ENCODE measurements around the gene TMEM184B.

Gene TMEM184B

DNA sequence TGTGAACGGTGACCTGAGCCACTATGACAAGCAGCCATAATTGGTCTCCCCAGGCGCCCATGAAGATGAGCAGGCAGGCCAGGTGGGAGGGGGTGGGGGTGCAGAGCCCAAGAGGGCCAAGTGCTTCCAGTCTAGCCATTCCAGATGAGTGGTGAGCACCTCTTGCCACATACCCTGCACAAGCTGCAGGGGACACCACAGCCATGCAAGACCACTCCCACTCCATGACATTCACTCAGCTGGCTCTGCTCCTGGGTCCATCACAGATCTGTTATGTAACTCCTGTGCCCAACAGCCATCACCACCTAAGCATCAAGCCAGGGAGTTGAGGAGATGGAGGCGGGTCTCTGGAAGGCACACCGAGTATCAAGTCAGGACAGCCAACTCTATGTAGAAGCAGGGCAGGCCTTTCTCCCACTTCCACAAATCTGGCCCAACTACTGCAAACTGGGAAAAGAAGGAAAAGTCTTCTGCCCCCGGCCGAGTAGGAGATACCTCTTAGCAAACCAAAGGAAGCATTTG lies 8.4 kb downstream of the TMEM184B start:
- no peak for ATAC-seq
- TF ChIP-seq ZNF8 (CRISPR knock-in tag; IDR thresholded peaks at IDR 0.05) (no peak), SNAI2 (CRISPR knock-in tag; IDR thresholded peaks at IDR 0.05) (no peak), CSDC2 (CRISPR knock-in tag; IDR thresholded peaks at IDR 0.05) (no peak), CREB5 (CRISPR knock-in tag; IDR thresholded peaks at IDR 0.05; ENCODE audit: low read depth) (no peak)

- peak; percentile 53; the same call in 1 of the 3 replicates for ATAC-seq
- TF ChIP-seq RARB (CRISPR knock-in tag; IDR thresholded peaks at IDR 0.05): no peak
- TF ChIP-seq SNAI2 (CRISPR knock-in tag; IDR thresholded peaks at IDR 0.05): no peak
- no peak for TF ChIP-seq BACH2 (CRISPR knock-in tag; IDR thresholded peaks at IDR 0.05; ENCODE audit: borderline replicate concordance)
- no peak for TF ChIP-seq GLIS3 (CRISPR knock-in tag; IDR thresholded peaks at IDR 0.05)
- no peak for TF ChIP-seq OSR1 (CRISPR knock-in tag; IDR thresholded peaks at IDR 0.05)
- no peak for TF ChIP-seq ARNTL (CRISPR knock-in tag; IDR thresholded peaks at IDR 0.05; ENCODE audit: borderline replicate concordance, low read depth)
- no peak for TF ChIP-seq CREB5 (CRISPR knock-in tag; IDR thresholded peaks at IDR 0.05; ENCODE audit: low read depth)
- TF ChIP-seq CSRNP3 (CRISPR knock-in tag; IDR thresholded peaks at IDR 0.05): no peak
- TF ChIP-seq PATZ1 (CRISPR knock-in tag; IDR thresholded peaks at IDR 0.05; ENCODE audit: borderline replicate concordance): no peak
- TF ChIP-seq ISL1 (CRISPR knock-in tag; IDR thresholded peaks at IDR 0.05): no peak
- TF ChIP-seq PPARA (CRISPR knock-in tag; IDR thresholded peaks at IDR 0.05; ENCODE audit: borderline replicate concordance): no peak
- no peak for TF ChIP-seq ZFP3 (CRISPR knock-in tag; IDR thresholded peaks at IDR 0.05)
- TF ChIP-seq ZFP30 (CRISPR knock-in tag; IDR thresholded peaks at IDR 0.05): no peak
- TF ChIP-seq, protein P1, sequence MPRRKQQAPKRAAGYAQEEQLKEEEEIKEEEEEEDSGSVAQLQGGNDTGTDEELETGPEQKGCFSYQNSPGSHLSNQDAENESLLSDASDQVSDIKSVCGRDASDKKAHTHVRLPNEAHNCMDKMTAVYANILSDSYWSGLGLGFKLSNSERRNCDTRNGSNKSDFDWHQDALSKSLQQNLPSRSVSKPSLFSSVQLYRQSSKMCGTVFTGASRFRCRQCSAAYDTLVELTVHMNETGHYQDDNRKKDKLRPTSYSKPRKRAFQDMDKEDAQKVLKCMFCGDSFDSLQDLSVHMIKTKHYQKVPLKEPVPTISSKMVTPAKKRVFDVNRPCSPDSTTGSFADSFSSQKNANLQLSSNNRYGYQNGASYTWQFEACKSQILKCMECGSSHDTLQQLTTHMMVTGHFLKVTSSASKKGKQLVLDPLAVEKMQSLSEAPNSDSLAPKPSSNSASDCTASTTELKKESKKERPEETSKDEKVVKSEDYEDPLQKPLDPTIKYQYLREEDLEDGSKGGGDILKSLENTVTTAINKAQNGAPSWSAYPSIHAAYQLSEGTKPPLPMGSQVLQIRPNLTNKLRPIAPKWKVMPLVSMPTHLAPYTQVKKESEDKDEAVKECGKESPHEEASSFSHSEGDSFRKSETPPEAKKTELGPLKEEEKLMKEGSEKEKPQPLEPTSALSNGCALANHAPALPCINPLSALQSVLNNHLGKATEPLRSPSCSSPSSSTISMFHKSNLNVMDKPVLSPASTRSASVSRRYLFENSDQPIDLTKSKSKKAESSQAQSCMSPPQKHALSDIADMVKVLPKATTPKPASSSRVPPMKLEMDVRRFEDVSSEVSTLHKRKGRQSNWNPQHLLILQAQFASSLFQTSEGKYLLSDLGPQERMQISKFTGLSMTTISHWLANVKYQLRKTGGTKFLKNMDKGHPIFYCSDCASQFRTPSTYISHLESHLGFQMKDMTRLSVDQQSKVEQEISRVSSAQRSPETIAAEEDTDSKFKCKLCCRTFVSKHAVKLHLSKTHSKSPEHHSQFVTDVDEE (CRISPR knock-in tag; IDR thresholded peaks at IDR 0.05): no peak
- no peak for TF ChIP-seq ESRRG (CRISPR knock-in tag; IDR thresholded peaks at IDR 0.05)
- no peak for TF ChIP-seq CSDC2 (CRISPR knock-in tag; IDR thresholded peaks at IDR 0.05)
Measured at GRCh38 chr22:38262051-38262795, 10.6 kb downstream of the TMEM184B start.

- no peak for ATAC-seq
- TF ChIP-seq ZC3H10 (CRISPR knock-in tag; IDR thresholded peaks at IDR 0.05) (no peak), CREB5 (CRISPR knock-in tag; IDR thresholded peaks at IDR 0.05; ENCODE audit: low read depth) (no peak), ESRRG (CRISPR knock-in tag; IDR thresholded peaks at IDR 0.05) (no peak), CSDC2 (CRISPR knock-in tag; IDR thresholded peaks at IDR 0.05) (no peak), TOX (CRISPR knock-in tag; IDR thresholded peaks at IDR 0.05; ENCODE audit: borderline replicate concordance) (no peak), CSRNP3 (CRISPR knock-in tag; IDR thresholded peaks at IDR 0.05) (no peak), ZNF70 (CRISPR knock-in tag; IDR thresholded peaks at IDR 0.05) (no peak), GLIS3 (CRISPR knock-in tag; IDR thresholded peaks at IDR 0.05) (no peak)
- TF ChIP-seq, protein P1 (CRISPR knock-in tag; IDR thresholded peaks at IDR 0.05): no peak
Measured at GRCh38 chr22:38260761-38261681, 11.8 kb downstream of the TMEM184B start.
